GM21737 (cell line): Measurements from ENCODE around the gene AGBL5.
"Not testable (repeated sequence)": the region's sequence is repeated elsewhere in the genome, so short reads cannot be mapped to it uniquely, and the experiment has no call there.

Source experiments
- ATAC-seq: cut with Tn5 transposase; IDR thresholded peaks from one replicate; pipeline ENCODE4 v1.9.1; 2021; ENCODE audit warnings: mild to moderate bottlenecking, moderate library complexity; ENCODE audit not compliant: unreplicated experiment

AGBL5 gene

DNA sequence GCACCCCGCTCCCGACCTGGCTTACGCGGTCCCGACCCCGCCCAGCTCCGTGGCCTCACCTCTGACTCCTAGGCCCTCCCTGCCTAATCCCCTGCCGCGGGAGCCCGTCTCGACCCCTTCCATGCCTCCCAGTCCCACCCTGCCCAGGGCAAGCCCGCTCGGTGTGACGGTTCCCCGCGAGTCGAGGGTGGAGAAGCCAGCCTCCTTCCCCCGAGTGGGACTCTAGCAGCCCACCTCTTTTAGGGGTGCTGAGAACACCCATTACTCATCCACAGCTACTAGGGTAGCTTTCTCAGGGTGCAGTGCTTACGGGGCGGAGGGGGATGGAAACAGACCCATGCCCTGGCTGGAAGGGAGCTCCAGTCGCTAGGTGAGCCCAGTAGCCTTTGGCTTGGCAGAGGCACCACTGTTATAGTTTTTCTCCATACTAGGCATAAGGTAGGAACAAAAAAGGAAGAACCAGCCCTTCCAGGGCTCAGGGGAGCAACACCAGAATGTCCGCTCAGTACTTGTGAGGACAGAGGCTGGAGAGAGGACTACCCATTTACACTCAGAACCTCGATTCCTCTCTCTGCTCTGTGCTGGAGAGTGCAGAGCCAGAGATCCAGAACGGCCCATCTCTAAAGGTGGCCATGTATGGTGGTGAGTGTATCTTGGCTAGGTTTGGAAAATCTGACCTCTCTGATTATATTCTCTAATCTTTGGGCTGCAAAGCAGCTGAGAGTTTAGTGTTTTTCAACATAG, 606 bp downstream of the AGBL5 start:
- no peak for ATAC-seq

DNA sequence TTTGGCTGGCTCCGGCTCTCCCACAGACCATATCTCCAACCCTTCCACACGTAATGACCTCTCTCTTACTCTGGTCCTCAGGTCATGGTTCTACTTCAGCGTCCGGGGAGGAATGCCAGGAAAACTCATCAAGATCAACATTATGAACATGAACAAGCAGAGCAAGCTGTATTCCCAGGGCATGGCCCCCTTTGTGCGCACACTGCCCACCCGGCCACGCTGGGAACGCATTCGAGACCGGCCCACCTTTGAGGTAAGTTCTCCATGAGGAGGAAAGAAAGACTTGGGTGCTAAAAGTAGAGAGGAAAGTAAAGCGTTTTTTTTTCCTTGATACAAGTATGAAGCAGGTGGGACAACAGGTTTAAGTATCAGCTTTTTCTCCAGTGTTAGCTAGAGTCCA, 1.9 kb downstream of the AGBL5 start:
- no peak for ATAC-seq

DNA sequence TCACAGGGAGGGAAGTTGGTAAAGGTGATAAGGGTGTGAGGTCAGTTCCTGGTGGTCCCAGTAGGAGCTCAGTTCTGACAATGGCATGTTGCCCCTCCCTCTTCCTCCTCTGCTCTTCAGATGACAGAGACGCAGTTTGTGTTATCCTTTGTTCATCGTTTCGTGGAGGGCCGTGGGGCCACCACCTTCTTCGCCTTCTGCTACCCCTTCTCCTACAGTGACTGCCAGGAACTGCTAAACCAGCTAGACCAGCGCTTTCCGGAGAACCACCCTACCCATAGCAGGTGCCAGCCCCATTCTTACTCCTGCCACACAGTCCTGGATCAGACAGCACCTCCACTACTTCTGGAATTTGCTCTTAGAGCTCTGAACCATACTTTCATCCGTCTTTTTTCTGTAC, 2.3 kb downstream of the AGBL5 start:
- ATAC-seq = no peak

DNA sequence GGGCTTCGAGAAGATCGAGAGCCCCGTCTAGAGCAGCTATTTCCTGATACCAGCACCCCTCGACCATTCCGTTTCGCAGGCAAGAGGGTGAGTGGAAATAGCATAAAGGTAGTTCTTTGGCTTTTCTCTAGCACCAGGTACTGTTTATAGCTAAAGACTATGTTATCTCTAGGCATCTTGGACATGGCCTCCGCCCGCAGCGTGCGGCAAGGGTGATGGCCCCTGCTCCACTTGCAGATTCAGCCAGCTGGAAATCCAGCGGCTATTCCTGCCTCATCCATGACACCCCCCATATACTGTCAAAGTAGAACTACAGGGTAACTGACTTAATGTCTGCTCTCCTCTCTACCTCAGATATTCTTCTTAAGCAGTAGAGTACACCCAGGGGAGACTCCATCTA, 3.3 kb downstream of the AGBL5 start:
- no peak for ATAC-seq

DNA sequence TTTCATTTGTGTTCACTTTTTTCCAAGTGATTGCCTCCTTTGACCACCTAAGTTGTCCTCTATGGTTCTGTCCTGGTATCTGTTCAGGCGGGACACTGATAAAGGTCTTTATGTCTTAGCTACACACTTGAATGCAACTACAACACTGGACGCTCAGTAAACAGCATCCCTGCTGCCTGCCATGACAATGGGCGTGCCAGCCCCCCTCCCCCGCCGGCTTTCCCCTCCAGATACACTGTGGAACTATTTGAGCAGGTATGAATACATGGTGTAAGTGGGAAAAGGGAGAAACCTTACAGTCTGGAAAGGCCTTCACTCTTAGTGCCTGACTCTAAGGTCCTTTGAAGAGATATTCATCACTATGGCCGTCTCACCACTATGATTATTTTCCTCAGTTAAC, 5.7 kb downstream of the AGBL5 start:
- ATAC-seq = no peak

DNA sequence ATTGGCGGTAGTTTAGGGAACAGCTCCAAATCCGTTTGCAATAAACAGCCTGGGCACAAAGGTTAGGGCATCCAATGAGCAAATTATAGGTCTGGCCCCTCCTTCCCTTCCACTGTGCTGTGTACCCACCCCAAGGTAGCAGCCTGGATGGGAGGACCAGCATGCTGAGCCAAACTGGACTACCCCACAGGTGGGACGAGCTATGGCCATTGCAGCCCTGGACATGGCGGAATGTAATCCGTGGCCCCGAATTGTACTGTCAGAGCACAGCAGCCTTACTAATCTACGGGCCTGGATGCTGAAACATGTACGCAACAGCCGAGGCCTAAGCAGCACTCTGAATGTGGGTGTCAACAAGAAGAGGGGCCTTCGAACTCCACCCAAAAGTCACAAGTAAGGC, 6.7 kb downstream of the AGBL5 start:
- ATAC-seq = no peak

DNA sequence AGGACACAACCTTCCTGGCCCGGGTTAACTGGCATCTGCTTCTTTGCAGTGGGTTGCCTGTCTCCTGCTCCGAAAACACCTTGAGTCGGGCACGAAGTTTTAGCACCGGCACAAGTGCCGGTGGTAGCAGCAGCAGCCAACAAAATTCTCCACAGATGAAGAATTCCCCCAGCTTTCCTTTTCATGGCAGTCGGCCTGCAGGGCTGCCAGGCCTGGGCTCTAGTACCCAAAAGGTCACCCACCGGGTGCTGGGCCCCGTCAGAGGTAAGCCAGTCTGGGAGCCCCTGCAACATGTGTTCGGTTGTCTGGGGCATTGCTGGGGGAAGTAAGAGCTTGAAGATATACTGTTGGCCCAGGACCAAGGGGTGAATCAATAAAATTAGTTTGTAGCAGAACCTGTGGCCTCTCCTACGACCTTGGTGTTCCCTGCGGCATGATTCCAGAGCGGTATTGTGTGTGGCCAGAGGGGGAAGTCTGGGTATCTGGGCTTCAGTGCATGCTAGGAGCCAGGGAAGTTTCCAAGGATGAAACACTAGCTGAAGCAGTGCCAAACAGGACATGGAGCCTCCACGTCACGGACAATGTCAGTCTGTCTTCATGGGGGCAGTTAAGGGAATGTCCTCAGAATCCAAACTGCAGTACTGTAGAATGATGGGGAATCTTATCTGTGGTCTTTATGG, 7.8 kb downstream of the AGBL5 start:
- ATAC-seq = no peak

DNA sequence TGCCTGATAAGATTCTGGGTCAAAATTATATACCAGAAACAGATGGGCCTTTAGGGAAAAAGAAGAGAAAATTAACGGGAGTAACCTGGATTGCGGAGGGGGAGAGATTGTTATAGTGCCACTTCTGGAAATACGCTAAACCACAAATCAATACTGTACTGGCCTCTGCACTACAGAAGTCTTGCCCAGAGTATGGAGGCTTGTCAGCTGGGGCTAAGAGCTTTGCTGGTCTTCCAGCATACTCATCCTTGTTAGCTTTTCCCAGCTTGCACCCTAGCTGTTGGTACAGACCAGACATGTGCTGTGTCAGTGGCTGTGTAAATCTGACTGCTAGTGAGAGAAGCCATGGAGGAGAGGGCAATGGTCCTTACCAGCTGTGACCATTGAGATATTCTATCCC, 8.9 kb downstream of the AGBL5 start:
- no peak for ATAC-seq

DNA sequence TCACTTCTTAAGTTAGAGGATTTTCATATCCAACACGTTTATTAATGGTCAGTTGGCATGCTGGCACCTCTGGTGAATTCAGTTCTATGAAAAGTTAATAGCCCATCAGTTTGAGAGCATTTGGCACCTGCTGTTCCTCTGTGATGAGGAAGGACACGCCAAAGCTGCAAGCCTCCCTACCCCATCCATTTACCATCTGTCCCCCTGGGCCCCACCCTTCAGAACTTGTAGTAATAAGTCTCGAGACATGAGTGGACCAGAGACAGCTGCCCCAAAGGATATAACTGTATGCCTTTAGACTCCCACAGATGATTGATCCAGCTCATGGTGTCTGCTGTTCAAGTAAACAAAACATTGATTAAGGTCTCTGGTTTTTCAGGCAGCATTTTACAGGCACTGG, 13.7 kb downstream of the AGBL5 start:
- no peak for ATAC-seq

DNA sequence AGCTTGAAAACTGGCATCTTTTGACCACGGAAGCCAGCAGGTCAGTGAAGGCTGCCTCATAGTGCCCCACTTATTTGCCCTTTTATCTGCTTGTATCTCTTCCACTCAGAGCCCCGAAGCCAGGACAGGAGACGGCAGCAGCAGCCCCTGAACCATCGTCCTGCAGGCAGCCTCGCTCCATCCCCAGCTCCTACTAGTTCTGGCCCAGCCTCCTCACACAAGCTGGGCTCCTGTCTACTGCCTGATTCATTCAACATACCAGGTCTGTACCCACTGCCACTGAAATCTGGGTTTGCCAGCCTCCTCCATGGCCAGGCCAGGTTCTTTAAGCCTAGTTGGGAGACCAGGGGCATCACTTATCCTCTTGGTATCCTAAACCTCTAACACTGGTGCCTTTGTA, 15.9 kb downstream of the AGBL5 start:
- ATAC-seq = no peak

DNA sequence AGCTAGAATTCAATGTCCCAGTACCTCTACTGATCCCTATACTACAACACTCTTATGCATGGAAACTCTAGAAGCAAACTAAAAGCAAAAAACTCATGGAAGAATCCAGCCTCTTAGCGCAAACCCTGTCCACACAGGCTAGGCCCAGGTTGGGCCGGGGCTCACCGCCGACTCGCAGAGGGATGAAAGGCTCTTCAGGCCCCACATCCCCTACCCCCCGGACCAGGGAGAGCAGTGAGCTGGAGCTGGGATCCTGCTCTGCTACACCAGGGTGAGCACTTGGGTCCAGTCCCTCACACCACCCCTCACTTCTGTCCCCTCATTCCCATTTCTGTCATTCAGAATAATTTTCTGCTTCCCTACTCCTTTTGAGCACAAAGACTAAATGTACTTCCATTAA, 18.0 kb downstream of the AGBL5 start:
- no peak for ATAC-seq

DNA sequence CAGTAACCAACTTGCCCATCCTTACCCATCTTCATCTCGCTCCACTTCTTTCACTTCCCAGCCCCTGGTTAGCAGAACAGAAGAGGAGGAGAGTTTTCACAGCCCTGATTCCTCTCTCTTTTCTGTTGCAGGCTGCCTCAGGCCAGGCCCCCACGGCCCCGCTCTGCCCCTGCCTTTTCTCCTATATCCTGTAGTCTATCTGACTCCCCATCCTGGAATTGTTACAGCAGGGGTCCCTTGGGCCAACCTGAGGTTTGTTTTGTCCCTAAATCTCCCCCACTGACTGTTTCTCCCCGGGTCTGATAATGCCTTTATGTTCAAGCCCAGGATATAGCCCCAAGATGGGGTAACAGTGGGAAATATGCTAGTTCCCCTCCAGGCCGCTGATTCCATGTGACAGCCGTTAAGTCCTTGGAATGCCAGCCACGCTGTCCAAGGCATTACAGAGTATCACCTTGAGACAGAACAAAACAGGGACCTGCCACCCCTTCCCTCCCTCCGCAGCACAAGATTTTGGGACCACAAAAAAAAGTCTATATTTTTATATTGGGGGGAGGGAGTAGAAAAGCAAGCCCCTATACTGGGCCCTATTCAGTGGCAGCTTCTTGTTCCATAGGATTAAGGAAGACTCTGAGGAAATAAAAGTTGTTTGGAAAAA, 18.6 kb downstream of the AGBL5 start:
- no peak for ATAC-seq

DNA sequence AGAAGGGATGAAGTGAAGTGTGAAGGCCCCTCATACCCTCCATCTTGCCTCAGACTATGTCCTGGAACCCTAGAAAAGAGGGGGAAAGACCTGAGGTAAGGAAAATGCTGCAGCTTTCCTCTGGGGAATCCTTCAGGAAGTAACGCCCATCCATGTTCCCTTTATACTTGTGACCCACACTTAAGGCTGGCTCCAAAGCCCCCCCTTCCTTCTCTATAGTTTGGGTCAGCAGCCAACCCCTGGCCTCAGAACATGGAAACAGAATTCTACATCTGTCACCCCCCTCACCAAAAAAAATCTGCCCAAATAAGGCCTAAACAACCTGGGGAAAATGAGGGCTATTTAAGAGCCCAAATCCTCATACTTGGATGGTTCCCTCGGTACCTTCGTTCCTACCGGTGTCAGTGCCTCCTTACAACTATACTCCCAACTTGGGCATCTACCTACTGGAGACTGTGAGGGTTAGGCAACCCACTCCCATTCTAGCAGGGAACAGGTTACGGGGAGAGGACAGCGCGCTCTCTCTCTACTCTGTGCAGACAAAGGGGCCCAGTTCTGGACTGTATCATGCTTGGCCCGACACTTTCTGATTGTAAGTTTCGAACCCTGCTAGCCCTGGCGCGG, 19.3 kb downstream of the AGBL5 start:
- no peak for ATAC-seq

DNA sequence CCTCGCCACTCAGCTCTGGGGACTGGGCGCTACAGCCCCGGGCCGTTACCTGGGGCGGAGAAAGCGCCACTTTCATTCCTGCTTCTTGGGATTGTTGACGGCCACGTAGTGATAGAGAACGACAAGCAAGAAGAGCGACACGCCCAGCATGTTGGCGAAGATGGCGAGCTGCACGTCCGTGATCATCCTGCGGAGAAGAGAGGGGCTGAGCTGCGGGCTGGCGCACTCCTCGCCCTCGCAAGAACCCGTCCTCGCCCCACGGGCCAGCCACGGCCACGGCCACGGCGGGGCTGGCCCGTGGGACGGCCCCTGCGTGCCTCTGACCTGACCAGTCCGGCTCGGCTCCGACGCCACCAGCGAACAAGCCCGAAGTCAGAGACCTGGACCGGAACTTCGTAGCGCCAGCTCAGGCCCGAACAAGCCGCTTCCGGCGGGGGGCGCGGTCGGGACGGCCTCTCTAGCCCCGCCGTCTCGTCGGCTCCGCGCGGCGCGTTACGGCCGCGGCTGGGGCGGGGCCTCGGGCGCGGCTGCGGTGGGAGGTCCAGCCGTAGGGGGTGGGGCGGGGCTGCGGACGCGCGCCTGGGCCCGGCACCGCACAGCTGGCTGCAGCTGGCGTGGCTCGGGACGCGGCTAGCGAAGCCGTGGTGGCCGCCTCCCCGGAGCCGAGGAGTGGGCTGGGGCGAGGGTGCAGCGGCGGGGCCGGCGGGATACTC, 20.0 kb downstream of the AGBL5 start, which contains the start of gene OST4:
TSS of gene OST4 (minus strand) at position 378 of the 713 bp plus-strand sequence.
- peak; percentile 83 for ATAC-seq

DNA sequence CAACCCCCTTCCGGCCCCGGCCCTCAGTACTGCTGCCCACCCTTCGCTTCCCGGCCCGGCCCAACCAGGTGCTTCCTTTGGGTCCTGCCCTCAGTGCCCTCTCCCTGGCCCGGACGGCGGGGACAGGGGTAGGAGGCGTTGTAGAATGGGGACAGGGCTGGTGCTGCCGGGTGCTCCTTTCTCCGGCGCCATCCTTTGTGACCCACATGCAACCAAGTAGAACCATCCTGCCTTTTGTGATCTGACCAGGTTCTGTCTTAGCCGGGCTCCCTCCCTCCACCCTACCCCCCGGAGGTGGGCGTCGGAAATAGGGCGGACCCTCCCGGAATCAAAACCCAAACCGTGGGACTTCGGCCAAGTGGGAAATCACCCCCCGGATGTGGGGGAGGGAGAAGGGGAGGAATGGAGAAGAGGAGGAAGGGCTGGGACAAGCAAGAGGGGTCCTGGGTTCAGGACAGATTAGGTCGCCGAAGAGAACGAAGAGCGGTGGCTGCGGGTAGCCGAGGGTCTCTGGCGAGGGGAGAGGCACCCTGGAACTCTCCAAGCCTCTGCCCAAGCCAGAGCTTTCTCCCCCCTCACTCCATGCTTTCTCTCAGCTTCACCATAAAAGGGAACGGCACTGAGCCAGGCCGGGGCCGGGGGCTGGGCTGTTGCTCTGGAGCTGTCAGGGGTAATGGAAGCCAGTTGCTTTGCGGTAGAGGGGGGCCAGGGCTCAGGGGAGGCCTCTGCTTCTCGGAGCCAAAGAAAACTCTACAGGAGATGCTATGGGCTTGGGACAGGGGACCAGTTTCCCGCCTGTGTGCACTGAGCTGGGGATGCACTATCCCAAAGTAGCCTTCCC, 20.7 kb downstream of the AGBL5 start:
- peak; percentile 3 for ATAC-seq

DNA sequence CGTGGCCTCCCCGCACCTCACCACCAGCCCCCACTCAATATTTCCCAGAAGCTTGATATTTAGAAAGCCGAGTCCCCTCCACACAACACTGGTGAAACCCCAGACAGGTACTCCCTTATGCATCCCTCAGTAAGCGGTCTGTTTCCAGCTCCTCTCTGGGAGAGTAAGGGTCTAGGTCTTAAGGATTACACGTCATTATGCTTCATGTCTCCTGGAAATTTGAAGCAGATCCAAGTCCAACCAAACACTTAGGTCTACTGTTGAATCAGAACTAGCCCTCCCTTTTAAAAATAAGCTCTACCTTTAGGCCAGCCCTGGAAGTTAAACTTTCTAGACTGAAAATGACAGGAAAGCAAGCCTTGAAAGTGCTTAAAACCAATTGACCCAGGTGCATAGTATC, 21.5 kb downstream of the AGBL5 start:
- no peak for ATAC-seq

DNA sequence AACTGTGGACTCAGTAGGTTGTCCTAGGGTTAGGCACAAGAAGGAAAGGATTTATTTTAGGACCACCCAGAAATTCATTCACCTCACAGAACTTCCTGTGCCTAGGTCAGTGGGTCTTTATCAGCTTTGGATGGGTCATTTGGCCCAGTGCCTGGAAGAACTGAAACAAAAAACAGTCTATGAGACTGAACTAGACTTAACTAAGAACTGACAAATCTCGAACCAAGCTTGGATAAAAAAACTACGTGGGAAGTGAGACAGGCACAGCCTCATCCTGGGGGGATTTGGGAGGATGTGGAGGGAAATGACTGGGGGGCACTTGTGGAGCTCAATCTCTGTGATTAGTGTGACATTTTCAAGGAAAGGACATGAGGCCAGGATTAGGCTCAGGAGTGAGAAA, 22.3 kb downstream of the AGBL5 start:
- no peak for ATAC-seq

DNA sequence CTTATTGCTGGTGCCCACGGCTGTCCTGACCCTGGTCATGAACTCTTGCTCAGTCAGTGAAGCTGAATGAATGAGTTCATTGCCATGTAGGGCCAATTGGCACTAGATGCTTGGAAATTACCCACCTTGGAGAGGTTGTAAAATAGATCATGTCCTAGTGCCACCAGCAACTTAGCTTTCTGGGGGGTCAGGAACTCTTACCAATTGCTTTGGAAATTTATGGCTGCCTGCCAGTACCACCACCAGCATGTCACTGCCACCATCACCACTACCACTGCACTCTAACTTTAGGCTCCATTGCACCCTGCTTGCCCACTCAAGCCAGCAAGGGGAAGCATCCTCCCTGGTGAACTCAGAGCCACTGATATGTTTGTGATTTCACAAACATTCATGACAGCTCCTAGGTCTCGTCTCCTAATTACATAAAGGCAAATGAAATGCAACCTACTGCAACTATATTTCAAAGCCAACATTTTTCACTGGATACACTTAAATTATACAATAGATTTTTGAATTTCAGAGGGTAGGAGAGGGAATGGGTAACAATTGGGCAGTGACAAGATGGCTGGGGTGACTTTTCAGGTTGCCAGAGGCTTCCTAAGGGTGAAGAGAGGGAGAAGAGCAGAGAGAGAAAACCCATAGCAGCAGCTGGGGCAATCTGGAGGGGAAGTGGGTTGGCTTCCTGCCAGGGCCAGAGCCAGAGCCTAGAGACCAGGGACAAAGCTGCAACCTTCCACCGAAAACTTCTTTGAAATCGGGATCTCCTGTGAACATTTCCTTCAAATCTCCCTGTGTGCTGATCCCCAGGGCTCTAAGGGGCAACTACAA, 23.5 kb downstream of the AGBL5 start:
- no peak for ATAC-seq

DNA sequence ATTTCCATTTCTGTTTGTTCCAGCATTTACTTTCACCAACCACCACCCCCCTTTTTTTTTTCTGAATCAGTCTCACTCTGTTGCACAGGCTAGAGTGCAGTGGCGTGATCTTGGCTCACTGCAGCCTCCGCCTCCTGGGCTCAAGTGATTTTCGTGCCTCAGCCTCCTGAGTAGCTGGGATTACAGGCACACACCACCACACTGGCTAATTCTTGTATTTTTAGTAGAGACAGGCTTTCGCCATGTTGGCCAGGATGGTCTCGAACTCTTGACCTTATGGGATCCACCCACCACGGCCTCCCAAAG, 24.1 kb downstream of the AGBL5 start:
- not testable (repeated sequence) for ATAC-seq
